Measurements from ENCODE around the gene ELP4. TPM values are rescaled to one million over a fixed set of nuclear protein-coding genes. Genes with fewer than 3 reads are reported as not detected.

The ELP4 gene
- total and polyA plus RNA-seq, 7 donors, result 4.2 to 12.9 (median 8.2) TPM

DNA sequence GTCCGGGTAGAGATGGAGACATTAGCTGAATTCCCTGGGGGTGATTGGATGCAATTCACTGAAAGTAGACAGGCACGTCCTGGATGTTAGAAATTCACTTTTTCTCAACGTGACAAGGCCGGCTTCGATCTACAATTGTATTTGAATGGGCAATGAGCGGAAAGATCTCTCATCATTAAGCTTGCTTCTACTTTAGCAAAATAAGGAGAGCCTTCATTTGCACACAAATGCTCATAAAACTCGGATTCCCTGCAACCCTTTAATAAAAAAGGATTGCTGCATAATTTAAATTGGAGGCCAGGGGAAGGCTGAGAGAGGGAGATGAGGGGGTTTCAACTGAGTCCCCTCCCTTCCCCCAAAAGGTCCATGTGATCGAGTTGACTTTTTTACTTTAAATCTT lies 312.2 kb downstream of the ELP4 start:
- Histone ChIP-seq H3K27ac (no peak overlapping the region), H3K4me1 (peaks cover 13% of the 10 kb centered on the region), H3K4me3 (no peak overlapping the region), H3K36me3 (ENCODE audit: insufficient read depth in 1 of 2, low read depth in 1 of 2) (no peaks in the 10 kb centered on the region), H3K9me3 (no peaks in the 10 kb centered on the region), H3K27me3 (ENCODE audit: insufficient read depth in 3 of 3, low read length in 2 of 3) (peaks cover 0 to 100% (median 78%) of the 10 kb centered on the region in 3 donors)
- ATAC-seq, result no peak
- WGBS, 3 donors, result 18 to 25% (median 21%) methylated on average over 8 of the region's 8 CpGs
- TF ChIP-seq, protein P1, sequence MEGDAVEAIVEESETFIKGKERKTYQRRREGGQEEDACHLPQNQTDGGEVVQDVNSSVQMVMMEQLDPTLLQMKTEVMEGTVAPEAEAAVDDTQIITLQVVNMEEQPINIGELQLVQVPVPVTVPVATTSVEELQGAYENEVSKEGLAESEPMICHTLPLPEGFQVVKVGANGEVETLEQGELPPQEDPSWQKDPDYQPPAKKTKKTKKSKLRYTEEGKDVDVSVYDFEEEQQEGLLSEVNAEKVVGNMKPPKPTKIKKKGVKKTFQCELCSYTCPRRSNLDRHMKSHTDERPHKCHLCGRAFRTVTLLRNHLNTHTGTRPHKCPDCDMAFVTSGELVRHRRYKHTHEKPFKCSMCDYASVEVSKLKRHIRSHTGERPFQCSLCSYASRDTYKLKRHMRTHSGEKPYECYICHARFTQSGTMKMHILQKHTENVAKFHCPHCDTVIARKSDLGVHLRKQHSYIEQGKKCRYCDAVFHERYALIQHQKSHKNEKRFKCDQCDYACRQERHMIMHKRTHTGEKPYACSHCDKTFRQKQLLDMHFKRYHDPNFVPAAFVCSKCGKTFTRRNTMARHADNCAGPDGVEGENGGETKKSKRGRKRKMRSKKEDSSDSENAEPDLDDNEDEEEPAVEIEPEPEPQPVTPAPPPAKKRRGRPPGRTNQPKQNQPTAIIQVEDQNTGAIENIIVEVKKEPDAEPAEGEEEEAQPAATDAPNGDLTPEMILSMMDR (IDR thresholded peaks at IDR 0.05), result no peak
- no peak for DNase-seq
- intact Hi-C loops (cut with DNase I), result no loop called here

DNA sequence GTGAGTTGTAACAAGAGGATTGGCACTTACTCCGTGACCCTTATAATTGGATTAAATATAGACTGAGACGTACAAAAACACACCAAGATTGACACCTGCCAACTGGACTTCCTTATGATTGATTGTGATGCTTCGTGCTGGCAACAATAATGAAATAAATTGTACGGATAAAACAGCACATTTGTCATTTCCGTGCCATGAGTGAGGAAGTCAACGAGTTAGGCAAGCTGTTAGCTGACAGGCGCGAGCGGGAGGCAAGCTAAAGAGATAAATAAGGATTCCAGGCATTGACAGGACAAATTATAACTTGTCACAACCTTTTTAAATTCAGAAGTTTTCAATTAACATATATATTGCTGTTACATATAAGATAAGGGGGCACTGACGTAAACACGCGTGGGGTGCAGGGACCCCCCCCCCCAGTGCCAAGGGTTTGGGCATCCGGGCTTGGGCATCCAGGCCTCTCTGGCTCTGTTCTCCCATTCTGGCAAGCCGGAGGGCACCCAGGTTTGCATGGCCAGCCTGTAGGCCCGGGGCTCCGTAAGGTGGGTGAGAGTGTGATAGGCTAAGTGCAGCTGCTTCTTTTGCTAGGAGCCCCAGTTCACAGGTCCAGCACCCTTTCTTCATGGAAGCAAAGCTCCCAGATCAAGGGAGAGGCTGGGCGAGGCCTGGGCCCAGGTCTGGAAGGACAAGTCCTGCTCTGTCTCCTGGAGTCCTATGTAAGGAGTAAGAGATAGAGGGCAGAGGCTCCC lies 312.8 kb downstream of the ELP4 start:
- DNase-seq (no peak), ATAC-seq (no peak)
- H3K4me3 ChIP-seq, result no peak overlapping the region
- peaks cover 0 to 100% (median 78%) of the 10 kb centered on the region in 3 donors for H3K27me3 ChIP-seq (ENCODE audit: insufficient read depth in 3 of 3, low read length in 2 of 3)
- WGBS, 3 donors, result 46 to 54% (median 51%) methylated on average over 17 of the region's 17 CpGs
- TF ChIP-seq, protein P1 (IDR thresholded peaks at IDR 0.05), result no peak
- peaks cover 7% of the 10 kb centered on the region for H3K4me1 ChIP-seq
- H3K36me3 ChIP-seq (ENCODE audit: insufficient read depth in 1 of 2, low read depth in 1 of 2), result no peaks in the 10 kb centered on the region
- no peaks in the 10 kb centered on the region for H3K9me3 ChIP-seq
- intact Hi-C loops (cut with DNase I), result no loop called here
- H3K27ac ChIP-seq, result no peak overlapping the region

DNA sequence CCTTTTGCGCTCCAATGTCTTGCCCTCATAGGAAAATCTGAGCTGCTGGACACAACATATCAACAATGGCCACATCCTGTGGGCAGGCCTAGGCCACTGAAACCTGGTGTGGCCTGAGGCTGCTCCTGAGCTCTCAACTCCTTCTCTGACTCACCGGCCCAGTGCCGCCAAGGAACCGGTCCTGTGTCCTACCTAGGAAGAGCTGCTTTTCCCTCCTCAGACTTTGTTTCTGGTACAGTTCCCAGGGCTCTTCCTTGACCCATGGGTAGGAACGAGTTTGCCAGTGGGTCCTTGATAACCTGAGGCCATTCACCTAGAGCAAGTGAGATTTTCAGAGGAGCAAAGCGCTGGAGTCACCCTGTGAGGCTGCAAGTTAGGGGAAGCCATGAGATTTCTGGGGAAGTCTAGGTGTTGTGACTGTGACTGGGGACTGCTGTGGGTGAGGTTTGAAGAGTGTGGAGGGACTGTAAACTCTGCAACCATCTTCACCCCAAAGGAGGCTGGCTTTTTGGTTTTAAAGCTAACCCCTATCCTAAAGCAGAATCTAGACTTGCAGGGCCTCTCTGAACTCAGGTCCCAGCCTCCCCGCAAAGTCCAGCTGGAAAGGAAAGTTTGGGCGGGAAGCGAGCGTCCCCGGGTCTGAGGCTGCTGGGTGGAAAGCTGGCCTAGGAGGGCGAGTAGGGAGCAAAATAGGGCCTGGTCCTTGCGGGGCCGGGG lies 313.5 kb downstream of the ELP4 start:
- H3K27ac ChIP-seq, result no peak overlapping the region
- DNase-seq (no peak), ATAC-seq (no peak)
- intact Hi-C loops (cut with DNase I), result no loop called here
- H3K27me3 ChIP-seq (ENCODE audit: insufficient read depth in 3 of 3, low read length in 2 of 3), result peaks cover 0 to 100% (median 75%) of the 10 kb centered on the region in 3 donors
- no peaks in the 10 kb centered on the region for H3K9me3 ChIP-seq
- H3K4me3 ChIP-seq, result no peak overlapping the region
- no peaks in the 10 kb centered on the region for H3K36me3 ChIP-seq (ENCODE audit: insufficient read depth in 1 of 2, low read depth in 1 of 2)
- 55 to 68% (median 60%) methylated on average over 14 of the region's 14 CpGs for WGBS, 3 donors
- TF ChIP-seq, protein P1 (IDR thresholded peaks at IDR 0.05), result no peak
- no peaks in the 10 kb centered on the region for H3K4me1 ChIP-seq

DNA sequence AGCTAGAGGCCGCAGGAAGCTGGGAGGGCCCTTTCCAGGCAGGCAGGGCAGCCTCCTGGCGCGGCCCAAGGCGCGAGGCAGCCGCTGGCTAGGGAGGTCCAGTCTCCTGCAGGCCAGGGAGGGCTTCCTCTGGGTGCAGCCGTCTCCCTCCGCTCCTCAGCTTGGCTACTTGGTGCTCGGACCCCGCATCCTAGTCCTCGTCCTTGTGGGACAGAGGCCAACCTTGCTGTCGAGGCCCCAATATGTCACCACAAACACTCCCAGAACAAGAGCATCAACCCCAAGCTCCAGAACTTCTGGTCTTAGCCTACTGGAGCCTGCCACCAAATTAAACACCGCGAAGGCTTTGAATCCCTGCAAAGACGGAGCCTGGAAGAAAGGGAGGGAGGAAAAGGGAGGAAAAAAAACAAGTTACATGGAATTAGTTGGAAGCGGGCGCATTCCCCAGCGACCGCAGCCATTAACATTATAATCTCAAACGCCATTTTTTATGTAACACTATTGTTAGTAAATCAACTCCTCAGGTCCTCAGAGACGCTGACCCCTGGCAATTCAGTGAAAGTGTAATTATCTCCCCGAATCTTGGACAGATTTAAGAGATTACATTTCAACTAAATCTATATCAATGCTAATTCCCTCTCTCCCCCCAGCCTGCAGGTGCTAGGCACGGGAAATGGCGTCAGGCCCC lies 314.2 kb downstream of the ELP4 start:
- Histone ChIP-seq H3K4me1 (no peaks in the 10 kb centered on the region), H3K4me3 (no peak overlapping the region), H3K27ac (no peak overlapping the region), H3K27me3 (ENCODE audit: insufficient read depth in 3 of 3, low read length in 2 of 3) (peaks cover 0 to 100% (median 68%) of the 10 kb centered on the region in 3 donors), H3K36me3 (ENCODE audit: insufficient read depth in 1 of 2, low read depth in 1 of 2) (no peaks in the 10 kb centered on the region), H3K9me3 (no peaks in the 10 kb centered on the region)
- TF ChIP-seq, protein P1 (IDR thresholded peaks at IDR 0.05), result no peak
- no peak for DNase-seq
- intact Hi-C loops (cut with DNase I), result no loop called here
- WGBS, 3 donors, result 24 to 28% (median 28%) methylated on average over 23 to 24 of the region's 24 CpGs
- no peak for ATAC-seq

All from psoas muscle (tissue), 8 donors.